Skeletal muscle tissue (tissue), 4 donors: ENCODE data around the gene NR4A2. TPM values are rescaled to one million over a fixed set of nuclear protein-coding genes. Genes with fewer than 3 reads are reported as not detected.

Source experiments
- H3K27ac ChIP-seq: one replicate; pipeline ENCODE4 v1.7.0; 2013; ENCODE audit warnings: mild to moderate bottlenecking, low read depth, low read length, inconsistent platforms
- H3K27me3 ChIP-seq, 3 donors: one replicate each; pipeline ENCODE4 v1.7.0; 2013; ENCODE audit warnings: low read length in 3 of 3; ENCODE audit not compliant: control insufficient read depth in 3 of 3, insufficient read depth in 3 of 3
- H3K36me3 ChIP-seq, 3 donors: one replicate each; pipeline ENCODE4 v1.7.0; 2013; ENCODE audit warnings: low read length in 3 of 3; ENCODE audit not compliant: control insufficient read depth in 3 of 3, insufficient read depth in 3 of 3
- H3K4me1 ChIP-seq, 3 donors: one replicate each; pipeline ENCODE4 v1.7.0; 2013; ENCODE audit warnings: low read length in 3 of 3, mild to moderate bottlenecking in 3 of 3; ENCODE audit not compliant: control insufficient read depth in 3 of 3, insufficient read depth in 3 of 3
- H3K4me3 ChIP-seq, 3 donors: one replicate each; pipeline ENCODE4 v1.7.0; 2013; ENCODE audit warnings: low read length in 3 of 3
- H3K9ac ChIP-seq, 3 donors: one replicate each; pipeline ENCODE4 v1.7.0; 2013; ENCODE audit warnings: low read length in 3 of 3, mild to moderate bottlenecking in 3 of 3, moderate library complexity in 2 of 3, low read depth in 1 of 3
- H3K9me3 ChIP-seq, 3 donors: one replicate each; pipeline ENCODE4 v1.7.0; 2013; ENCODE audit warnings: low read length in 3 of 3; ENCODE audit not compliant: control insufficient read depth in 3 of 3
- total RNA-seq: library from RNA; depleted of rRNA; stranded (reverse); fragments of >200 nt; gene quantifications from one replicate; pipeline ENCODE4 v1.2.3, GENCODE V29; 2014
- donor health status: Osteomylitis.

Gene NR4A2
- total RNA-seq, 1 donor from 2014 or later, result 0.52 TPM

DNA sequence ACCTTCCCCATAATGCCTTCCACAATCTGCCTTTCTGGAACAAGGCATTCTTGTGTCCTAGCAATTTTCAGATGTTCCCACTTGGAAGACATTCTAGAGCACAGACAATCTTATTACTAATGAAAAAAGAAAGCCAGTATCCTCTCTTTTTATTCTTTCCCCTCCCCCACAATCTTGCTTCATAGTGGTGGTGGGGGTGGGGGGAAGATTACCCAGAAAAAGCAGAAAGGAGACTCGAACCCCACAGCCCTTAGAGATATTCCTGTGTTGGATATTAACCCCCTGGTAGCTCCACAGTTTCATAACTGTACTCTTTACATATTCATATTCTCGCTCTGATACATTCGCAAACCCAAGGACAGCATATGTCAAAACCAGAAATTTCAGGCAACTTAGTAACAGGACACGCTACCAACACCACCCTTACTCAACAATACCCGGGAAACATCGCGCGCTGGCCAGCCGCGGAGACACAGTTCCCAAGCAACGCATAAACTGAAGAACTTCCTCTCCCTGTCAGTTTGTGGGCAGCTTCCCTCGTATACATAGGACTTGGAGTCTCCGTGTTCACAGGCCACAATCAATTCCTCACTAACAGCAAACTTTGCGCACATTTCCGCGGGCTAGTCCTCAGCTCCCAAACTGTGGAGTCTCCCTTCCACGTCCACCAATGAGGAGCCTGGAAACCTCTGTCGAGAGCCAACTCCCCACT, 793 bp downstream of the NR4A2 start:
- Histone ChIP-seq H3K9me3 (no peaks in the 10 kb centered on the region), H3K27me3 (peaks cover 0 to 5% (median 0%) of the 10 kb centered on the region in 3 donors), H3K4me1 (peaks cover 12 to 13% (median 12%) of the 10 kb centered on the region in 3 donors), H3K4me3 (peak overlapping the region; percentile 92 to 94 (median 93)), H3K9ac (peak overlapping the region; percentile 78 to 95 (median 94)), H3K36me3 (peaks cover 0 to 11% (median 10%) of the 10 kb centered on the region in 3 donors), H3K27ac (peak overlapping the region; percentile 97)

DNA sequence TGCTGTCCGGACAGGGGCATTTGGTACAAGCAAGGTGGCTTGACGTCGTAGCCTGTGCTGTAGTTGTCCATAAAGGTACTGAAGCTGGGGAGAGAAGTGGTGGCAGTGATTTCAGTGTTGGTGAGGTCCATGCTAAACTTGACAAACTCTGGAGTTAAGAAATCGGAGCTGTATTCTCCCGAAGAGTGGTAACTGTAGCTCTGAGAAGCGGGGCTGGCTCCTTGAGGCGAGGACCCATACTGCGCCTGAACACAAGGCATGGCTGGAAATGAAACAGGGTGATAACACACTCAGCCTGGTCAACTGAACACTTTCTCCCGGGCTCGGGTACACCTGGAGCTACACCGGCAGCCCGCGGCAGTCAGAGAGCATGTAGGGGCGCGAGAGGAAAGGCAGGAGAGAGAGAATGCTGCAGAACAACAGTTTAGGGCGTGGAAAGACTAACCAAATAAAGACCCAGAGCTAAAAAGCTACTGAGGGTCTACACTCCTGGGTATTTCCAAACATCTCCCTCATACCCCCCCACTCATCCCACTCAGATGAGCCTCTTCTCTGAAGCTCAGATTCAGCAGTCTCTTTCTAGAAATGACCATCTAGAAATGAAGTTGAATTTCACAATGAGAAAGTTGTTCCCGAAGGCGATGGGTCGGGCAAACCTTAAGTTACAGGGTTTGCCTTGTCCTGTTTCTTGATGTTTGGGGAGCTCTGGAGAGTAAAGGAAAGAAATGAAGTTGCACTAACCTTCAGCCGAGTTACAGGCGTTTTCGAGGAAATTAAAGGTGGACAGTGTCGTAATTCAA, 2.4 kb downstream of the NR4A2 start:
- Histone ChIP-seq H3K4me3 (no peak overlapping the region), H3K9me3 (no peaks in the 10 kb centered on the region), H3K27ac (no peak overlapping the region), H3K27me3 (peaks cover 0 to 5% (median 0%) of the 10 kb centered on the region in 3 donors), H3K36me3 (peaks cover 9 to 17% (median 16%) of the 10 kb centered on the region in 3 donors), H3K4me1 (peaks cover 6 to 12% (median 12%) of the 10 kb centered on the region in 3 donors), H3K9ac (no peak overlapping the region)

DNA sequence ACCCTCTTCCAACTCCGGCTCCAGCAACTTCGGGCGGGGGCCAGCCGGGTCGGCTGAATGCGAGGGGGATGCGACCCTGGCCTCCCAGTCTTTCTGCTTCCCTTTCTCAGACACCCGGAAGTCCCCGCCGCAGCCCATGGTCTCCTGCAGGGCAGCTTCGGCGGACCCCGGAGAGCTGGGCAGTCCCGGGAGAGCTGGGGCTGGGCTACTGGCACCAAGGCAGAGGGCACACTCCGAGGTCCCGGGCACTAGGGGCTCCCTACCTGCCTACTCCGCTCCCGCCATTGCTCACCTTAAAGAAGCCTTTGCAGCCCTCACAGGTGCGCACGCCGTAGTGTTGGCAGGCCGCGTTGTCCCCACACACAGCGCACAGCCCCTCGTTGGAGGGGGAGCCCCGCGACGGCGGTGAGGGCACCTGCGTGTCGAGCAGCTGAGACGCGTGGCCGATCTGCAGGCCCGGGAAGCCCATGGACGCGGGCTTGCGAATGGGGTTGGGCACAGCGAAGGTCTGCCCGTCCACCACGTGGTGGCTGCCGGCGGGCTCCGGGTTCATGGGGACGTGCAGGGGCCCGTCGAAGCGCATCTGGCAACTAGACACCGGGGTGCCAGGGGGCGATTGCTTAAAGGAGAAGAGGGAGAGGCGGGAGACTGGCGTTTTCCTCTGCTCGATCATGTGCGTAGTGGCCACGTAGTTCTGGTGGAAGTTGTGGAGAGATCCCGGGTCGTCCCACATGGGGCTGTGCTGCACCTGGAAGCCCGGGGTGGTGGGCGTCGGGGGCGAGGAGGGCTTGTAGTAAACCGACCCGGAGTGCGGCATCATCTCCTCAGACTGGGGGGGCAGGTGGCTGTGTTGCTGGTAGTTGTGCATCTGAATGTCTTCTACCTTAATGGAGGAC, 3.2 kb downstream of the NR4A2 start:
- Histone ChIP-seq H3K9ac (no peak overlapping the region), H3K4me3 (no peak overlapping the region), H3K27me3 (peaks cover 0 to 5% (median 0%) of the 10 kb centered on the region in 3 donors), H3K27ac (no peak overlapping the region), H3K36me3 (peaks cover 9 to 17% (median 16%) of the 10 kb centered on the region in 3 donors), H3K9me3 (no peaks in the 10 kb centered on the region), H3K4me1 (peaks cover 6 to 12% (median 12%) of the 10 kb centered on the region in 3 donors)

DNA sequence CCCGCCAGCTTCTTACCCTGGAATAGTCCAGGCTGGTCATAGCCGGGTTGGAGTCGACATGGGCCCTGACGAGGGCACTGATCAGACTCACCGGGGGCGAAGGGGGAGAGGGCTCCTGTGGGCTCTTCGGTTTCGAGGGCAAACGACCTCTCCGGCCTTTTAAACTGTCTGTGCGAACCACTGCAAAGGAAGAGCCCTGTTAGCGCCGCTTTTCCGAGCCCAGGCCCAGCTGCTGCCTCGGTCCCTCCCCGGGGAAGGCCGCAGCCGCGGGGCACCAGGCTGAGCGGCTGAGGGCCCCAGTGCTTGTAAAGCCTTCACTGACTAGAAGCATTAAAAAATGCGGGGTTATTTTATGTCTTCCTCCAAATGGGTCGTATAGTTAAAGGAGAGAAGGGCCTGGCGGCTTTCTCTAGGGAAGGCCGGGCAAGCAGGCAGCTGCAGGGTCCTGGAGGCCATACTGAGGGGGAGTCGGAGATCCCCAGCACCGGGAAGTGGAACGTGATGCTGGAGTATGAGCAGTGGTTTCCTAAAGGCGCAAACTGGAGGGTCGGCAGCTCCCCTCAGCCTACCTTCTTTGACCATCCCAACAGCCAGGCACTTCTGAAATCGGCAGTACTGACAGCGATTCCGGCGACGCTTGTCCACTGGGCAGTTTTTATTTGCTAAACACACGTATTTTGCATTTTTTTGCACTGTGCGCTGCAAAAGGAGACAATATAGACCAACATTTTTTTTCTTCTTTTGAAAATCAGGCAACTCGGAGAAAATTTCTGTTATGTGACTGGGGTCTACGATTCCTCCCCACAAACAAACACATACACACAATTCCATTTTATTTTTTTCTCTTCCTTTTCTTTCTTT, 4.5 kb downstream of the NR4A2 start:
- no peak overlapping the region for H3K4me3 ChIP-seq
- no peak overlapping the region for H3K9ac ChIP-seq
- peaks cover 5 to 11% (median 8%) of the 10 kb centered on the region in 3 donors for H3K4me1 ChIP-seq
- peaks cover 9 to 17% (median 16%) of the 10 kb centered on the region in 3 donors for H3K36me3 ChIP-seq
- H3K27me3 ChIP-seq, result peaks cover 1 to 5% (median 3%) of the 10 kb centered on the region in 3 donors
- no peaks in the 10 kb centered on the region for H3K9me3 ChIP-seq
- H3K27ac ChIP-seq, result no peak overlapping the region

DNA sequence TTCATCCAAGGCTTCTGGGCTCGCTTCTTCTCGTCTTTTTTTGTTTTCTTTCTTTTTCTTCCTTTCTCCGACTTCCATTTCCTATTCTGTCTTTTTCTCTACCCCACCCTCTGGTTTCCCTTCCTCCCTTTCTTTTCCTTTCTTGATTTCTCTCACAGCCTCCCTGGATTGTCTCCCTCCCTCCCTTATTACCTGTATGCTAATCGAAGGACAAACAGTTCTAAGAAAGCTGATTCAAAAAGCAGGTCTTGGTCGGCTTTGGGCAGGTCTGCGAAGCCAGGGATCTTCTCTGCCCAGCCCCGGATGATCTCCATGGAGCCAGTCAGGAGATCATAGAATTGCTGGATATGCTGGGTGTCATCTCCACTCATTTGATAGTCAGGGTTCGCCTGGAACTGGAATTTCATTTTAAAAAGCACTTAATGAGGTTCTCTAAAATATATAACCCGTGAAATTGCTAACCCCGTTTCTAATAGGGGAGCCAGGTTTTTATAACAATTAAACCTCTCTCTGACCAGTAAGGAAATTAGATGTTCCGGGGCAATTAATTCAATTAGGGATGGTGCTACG, 5.9 kb downstream of the NR4A2 start:
- Histone ChIP-seq H3K36me3 (peaks cover 9 to 17% (median 16%) of the 10 kb centered on the region in 3 donors), H3K9me3 (no peaks in the 10 kb centered on the region), H3K4me1 (peaks cover 11 to 12% (median 12%) of the 10 kb centered on the region in 3 donors), H3K27me3 (peaks cover 8 to 18% (median 16%) of the 10 kb centered on the region in 3 donors), H3K4me3 (no peak overlapping the region), H3K27ac (no peak overlapping the region), H3K9ac (no peak overlapping the region)

DNA sequence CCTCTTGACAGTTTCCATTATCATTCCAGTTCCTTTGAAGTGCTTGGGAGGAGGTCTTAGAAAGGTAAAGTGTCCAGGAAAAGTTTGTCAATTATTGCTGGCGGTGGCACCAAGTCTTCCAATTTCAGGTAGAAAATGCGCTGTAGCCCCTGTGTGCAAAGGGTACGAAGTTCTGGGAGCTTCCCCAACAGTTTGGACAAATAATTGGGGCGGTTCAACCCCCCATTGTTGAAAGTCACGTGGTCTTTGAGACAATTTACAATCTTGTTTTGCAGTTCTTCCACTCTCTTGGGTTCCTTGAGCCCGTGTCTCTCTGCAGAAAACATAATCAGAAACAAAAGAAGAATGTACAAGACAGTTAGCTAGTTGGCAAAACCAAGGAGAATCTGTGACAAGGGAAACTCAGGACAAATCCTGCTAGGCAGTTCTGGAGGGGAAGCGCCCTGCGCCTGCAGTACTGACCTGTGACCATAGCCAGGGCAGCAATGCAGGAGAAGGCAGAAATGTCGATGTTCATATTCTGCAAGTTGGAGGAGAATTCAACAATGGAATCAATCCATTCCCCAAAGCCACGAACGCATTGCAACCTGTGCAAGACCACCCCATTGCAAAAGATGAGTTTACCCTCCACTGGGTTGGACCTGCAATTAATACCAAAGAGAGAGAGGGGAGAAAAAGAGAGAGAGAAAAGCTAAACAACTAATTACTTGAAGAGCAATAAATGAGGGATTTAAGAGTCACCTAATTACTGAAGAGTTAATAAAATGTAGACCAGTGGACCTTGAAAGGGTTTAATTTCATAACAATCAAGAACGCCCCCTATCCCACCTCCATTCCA, 6.6 kb downstream of the NR4A2 start:
- no peak overlapping the region for H3K4me3 ChIP-seq
- no peak overlapping the region for H3K9ac ChIP-seq
- H3K4me1 ChIP-seq, result peaks cover 15 to 18% (median 18%) of the 10 kb centered on the region in 3 donors
- H3K27ac ChIP-seq, result no peak overlapping the region
- H3K9me3 ChIP-seq, result no peaks in the 10 kb centered on the region
- H3K36me3 ChIP-seq, result peaks cover 9 to 17% (median 16%) of the 10 kb centered on the region in 3 donors
- peaks cover 12 to 25% (median 23%) of the 10 kb centered on the region in 3 donors for H3K27me3 ChIP-seq

DNA sequence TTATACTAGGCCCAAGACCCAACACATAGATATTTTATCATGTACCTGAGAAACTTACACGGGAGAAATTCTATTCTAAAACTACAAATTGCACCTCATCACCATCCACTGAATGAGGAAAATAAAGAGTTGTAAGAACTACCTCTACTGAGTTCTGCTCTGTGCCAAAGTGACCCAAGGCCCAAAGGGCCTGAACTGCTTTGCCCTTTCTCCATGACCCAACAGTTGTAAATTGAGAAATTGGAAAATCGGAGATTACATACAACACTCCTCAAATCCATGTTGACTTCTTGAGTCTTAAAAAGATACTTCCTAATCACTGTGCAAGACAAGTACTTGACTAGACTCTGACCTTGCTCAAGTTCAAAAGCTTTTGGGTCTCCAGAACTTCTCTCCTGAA, 8.8 kb downstream of the NR4A2 start:
- H3K27me3 ChIP-seq, result peaks cover 11 to 39% (median 35%) of the 10 kb centered on the region in 3 donors
- H3K4me1 ChIP-seq, result peaks cover 24 to 26% (median 25%) of the 10 kb centered on the region in 3 donors
- H3K36me3 ChIP-seq, result peaks cover 9 to 17% (median 9%) of the 10 kb centered on the region in 3 donors
- H3K27ac ChIP-seq, result no peak overlapping the region
- H3K9me3 ChIP-seq, result no peaks in the 10 kb centered on the region
- H3K4me3 ChIP-seq, result no peak overlapping the region
- no peak overlapping the region for H3K9ac ChIP-seq

DNA sequence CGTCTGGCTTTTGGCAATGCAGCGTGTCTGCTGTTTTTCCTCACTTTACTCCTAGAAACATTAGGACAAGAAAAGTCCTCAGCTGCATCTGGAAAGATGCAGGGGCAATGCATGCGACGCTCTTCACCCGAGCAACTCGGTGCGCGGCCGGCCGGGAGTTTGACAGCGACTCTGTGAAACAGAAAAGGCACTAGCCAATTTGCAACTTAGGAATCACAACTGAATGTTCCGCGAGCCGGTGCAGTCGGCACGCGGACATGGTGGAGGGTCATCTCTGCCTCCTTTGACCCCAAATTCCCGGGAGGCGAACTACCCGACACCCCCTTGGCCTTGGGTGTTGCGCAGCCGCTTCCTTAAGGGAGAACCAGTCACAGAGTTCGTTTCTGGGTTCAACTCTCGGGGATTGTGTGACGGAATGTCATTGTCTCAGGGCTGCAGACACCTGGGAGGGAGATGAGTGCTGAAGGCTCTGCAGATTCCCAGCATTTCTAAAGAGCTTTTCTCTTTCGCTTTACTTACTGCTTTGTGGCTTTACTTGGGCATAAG, 9.8 kb downstream of the NR4A2 start:
- H3K4me1 ChIP-seq, result peaks cover 24 to 26% (median 25%) of the 10 kb centered on the region in 3 donors
- no peak overlapping the region for H3K27ac ChIP-seq
- H3K27me3 ChIP-seq, result peaks cover 11 to 39% (median 35%) of the 10 kb centered on the region in 3 donors
- peak overlapping the region; percentile 67 to 77 (median 69) for H3K4me3 ChIP-seq
- no peaks in the 10 kb centered on the region for H3K9me3 ChIP-seq
- H3K9ac ChIP-seq, result peak overlapping the region in 1 of 3 donors; percentile 8
- H3K36me3 ChIP-seq, result peaks cover 9% of the 10 kb centered on the region in 3 donors
